HEK293T (cell line): ENCODE results near the gene NUBP2.
A peak's percentile ranks its signal among the peaks of the same experiment; 100 is the strongest.

Source experiments
- CTCF ChIA-PET: fragments of 350-600 bp; formaldehyde crosslinking; extraction: SDS; loops from one replicate; lab custom pipeline; 2021; ENCODE audit warnings: antibody characterized with exemption, inconsistent platforms; lab: Yijun Ruan, JAX
- POLR2A ChIA-PET: fragments of 350-600 bp; formaldehyde crosslinking; extraction: SDS; loops from one replicate; lab custom pipeline; 2020; ENCODE audit warnings: antibody characterized with exemption, inconsistent platforms; lab: Yijun Ruan, JAX
- DNase-seq: peaks from one replicate; pipeline ENCODE4 v3.0.0; 2012; ENCODE audit warnings: mixed read lengths; ENCODE audit errors: extremely low spot score
- ARNT ChIP-seq: fragments of 450-650 bp; IDR thresholded peaks from 2 replicates; pipeline ENCODE4 v1.6.1; 2017; ENCODE audit warnings: mild to moderate bottlenecking
- BHLHE40 ChIP-seq: fragments of 450-650 bp; IDR thresholded peaks from 2 replicates; pipeline ENCODE4 v1.6.1; 2016; ENCODE audit warnings: mild to moderate bottlenecking, moderate library complexity, borderline replicate concordance
- CTBP1 ChIP-seq: fragments of 450-650 bp; IDR thresholded peaks from 2 replicates; pipeline ENCODE4 v1.6.1; 2016; ENCODE audit warnings: borderline replicate concordance
- ELF4 ChIP-seq: fragments of 450-650 bp; IDR thresholded peaks from 2 replicates; pipeline ENCODE4 v1.6.1; 2017; ENCODE audit warnings: antibody characterized with exemption
- FOXA1 ChIP-seq: fragments of 450-650 bp; IDR thresholded peaks from 2 replicates; pipeline ENCODE4 v1.6.1; 2016; ENCODE audit warnings: mild to moderate bottlenecking
- FOXK2 ChIP-seq: fragments of 450-650 bp; IDR thresholded peaks from 2 replicates; pipeline ENCODE4 v1.6.1; 2016; ENCODE audit warnings: mild to moderate bottlenecking
- FOXM1 ChIP-seq: fragments of 450-650 bp; IDR thresholded peaks from 2 replicates; pipeline ENCODE4 v1.6.1; 2017; ENCODE audit warnings: mild to moderate bottlenecking, borderline replicate concordance
- HDGF ChIP-seq: fragments of 450-650 bp; IDR thresholded peaks from 2 replicates; pipeline ENCODE4 v1.6.1; 2017; ENCODE audit warnings: antibody characterized with exemption, borderline replicate concordance
- L3MBTL2 ChIP-seq: fragments of 450-650 bp; conservative IDR thresholded peaks from 2 replicates; pipeline ENCODE4 v1.6.1; 2016; ENCODE audit warnings: mild to moderate bottlenecking
- LEF1 ChIP-seq: fragments of 450-650 bp; IDR thresholded peaks from 2 replicates; pipeline ENCODE4 v1.6.1; 2017; ENCODE audit warnings: mild to moderate bottlenecking, borderline replicate concordance
- NFRKB ChIP-seq: fragments of 450-650 bp; IDR thresholded peaks from 2 replicates; pipeline ENCODE4 v1.6.1; 2016; ENCODE audit warnings: mild to moderate bottlenecking, moderate library complexity
- SP1 ChIP-seq: fragments of 450-650 bp; IDR thresholded peaks from 2 replicates; pipeline ENCODE4 v1.6.1; 2017
- SUZ12 ChIP-seq: fragments of 450-650 bp; IDR thresholded peaks from 2 replicates; pipeline ENCODE4 v1.6.1; 2016; ENCODE audit warnings: mild to moderate bottlenecking
- TARDBP ChIP-seq: fragments of 450-650 bp; IDR thresholded peaks from 2 replicates; pipeline ENCODE4 v1.6.1; 2016
- ZNF384 ChIP-seq: fragments of 450-650 bp; IDR thresholded peaks from 2 replicates; pipeline ENCODE4 v1.6.1; 2016
- TF ChIP-seq, protein P1 (sequence below): fragments of 450-650 bp; IDR thresholded peaks from 2 replicates; pipeline ENCODE4 v1.6.1; 2016

NUBP2 gene, protein sequence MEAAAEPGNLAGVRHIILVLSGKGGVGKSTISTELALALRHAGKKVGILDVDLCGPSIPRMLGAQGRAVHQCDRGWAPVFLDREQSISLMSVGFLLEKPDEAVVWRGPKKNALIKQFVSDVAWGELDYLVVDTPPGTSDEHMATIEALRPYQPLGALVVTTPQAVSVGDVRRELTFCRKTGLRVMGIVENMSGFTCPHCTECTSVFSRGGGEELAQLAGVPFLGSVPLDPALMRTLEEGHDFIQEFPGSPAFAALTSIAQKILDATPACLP

DNA sequence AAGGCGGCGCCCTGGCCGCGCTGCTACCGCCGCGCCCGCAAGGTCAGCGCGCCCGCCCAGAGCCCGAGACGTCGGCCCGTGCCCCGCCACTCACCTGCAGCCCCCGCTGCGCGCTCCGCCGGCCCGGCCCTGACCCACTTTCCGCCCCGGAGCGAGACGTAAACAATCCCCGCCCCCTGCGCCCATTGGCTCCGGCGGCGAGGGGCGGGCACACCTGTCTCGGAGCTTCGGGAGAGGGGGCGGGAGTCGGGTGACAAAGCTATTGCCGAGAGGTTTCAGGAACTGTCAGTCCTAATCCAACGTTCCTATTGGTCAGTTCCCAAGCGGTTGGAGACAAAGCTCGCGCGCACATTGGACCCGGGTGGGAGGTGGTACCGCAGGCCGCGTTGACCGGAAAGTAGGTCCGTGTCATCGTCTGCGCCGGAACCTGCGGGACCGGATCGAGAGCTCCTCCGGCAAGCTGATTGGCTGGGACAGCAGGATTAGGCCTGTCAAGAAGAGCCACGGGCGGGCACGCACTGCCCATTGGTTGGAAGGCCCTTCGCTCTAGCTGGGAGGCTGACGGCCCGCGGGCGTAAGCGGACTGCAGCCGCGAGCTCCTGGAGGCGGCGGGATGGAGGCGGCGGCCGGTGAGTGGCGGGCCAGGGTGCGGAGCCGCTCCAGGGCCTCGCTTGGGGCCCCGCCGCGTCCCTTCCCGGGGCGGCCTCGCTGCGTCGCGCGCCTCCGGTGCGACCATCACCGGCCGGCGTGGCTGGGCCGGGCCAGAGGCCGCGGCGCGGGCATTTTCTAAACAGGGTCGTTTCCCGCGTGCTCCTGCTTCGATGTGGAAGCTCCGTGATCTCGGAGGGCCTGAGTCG, at the start of gene NUBP2, which contains the start of gene SPSB3:
NUBP2 (plus strand) TSS at position 553 of the 857 bp plus-strand sequence; CDS start at position 614, 61 bp downstream.
SPSB3 (minus strand) TSS at position 164 of the 857 bp plus-strand sequence. CDS start 1,088 bp downstream, outside the sequence.
- DNase-seq: peak; percentile 94
- ChIA-PET POLR2A (interaction anchor here (0.6 to 3.3 kb wide), 26 partner anchors 10 to 362 kb away, joined by 3 to 71 read pairs (median 5); partner anchors contain the start of genes CRAMP1, EME2, FAHD1 and HAGH), CTCF (interaction anchor here (0.5 to 1.0 kb wide), 4 partner anchors 8 to 77 kb away, joined by 3 to 5 read pairs (median 4); partner anchors contain the start of genes EME2, MAPK8IP3 and MRPS34)
- TF ChIP-seq LEF1 (peak; percentile 80), SP1 (no peak), ARNT (0 out of 2 replicates have a peak, but pooled peaks have one; percentile 28)
- TF ChIP-seq, protein P1, sequence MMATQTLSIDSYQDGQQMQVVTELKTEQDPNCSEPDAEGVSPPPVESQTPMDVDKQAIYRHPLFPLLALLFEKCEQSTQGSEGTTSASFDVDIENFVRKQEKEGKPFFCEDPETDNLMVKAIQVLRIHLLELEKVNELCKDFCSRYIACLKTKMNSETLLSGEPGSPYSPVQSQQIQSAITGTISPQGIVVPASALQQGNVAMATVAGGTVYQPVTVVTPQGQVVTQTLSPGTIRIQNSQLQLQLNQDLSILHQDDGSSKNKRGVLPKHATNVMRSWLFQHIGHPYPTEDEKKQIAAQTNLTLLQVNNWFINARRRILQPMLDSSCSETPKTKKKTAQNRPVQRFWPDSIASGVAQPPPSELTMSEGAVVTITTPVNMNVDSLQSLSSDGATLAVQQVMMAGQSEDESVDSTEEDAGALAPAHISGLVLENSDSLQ: peak; percentile 100

DNA sequence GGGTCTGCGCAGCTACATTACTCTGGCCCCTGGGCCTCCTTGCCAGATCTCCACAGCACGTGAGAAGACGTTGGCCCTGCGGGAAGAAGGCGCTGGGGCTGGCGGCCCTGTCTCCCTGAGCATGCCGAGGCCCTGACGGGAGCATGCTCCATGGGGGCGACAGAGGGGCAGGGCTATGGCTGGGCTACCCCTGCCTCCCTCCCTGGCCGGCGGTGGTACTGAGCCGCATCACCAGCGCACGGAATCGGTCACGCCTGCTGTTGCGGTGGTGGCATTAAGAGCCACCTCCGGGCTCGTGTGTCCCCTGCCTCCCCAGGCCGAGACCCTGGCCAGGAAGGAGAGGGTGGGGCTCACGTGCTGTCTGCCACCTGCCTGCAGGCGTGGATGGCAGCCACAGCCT, 48.6 kb upstream of the NUBP2 start:
- TF ChIP-seq ELF4 (no peak), SP1 (no peak), CTBP1 (no peak), SUZ12 (no peak), FOXM1 (no peak), NFRKB (no peak), LEF1 (no peak), TARDBP (no peak), FOXA1 (no peak)
- TF ChIP-seq, protein P1: no peak
- ChIA-PET POLR2A (no interaction called here), CTCF (no interaction called here)
- DNase-seq: no peak

DNA sequence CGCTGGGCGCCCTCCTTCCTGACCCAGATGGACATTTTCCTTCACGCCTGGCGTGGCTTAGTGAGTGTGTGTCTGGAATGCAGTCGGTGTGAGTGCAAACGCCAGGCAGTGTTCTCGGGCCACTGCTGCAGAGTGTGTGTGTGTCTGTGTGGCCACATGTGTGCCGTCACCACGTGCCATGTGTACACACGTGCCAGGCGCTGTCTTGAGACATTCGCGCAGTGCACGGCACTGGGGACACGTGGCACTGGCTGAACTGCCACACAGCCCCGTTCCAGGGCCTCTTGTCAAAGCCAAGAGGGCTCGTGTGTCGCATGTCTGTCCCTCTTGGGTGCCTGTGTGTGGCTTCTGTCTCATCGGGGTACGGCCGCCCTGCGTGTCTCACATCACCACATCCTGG, 47.9 kb upstream of the NUBP2 start:
- no peak for DNase-seq
- POLR2A ChIA-PET: no interaction called here
- TF ChIP-seq SP1 (no peak), ZNF384 (no peak), NFRKB (no peak), L3MBTL2 (no peak), FOXK2 (no peak)
- CTCF ChIA-PET: interaction anchor here (0.6 kb wide), 1 partner anchor 11 kb away, joined by 3 read pairs; no protein-coding TSS in a partner anchor

DNA sequence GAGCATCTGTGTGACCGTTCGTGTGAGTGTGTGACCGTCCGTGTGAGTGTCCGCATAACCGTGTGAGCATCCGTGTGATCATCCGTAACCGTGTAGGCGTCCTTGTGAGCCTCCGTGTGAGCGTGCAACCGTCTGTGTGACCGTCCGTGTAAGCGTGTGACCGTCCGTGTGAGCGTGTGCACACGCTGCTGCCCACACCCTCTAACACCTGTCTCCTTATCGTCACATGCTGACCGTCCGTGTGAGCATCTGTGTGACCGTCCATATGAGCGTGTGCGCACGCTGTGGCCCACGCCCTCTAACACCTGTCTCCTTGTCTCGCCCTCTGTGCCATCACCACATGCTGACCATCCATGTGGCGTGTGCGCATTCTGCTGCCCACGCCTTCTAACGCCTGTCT, 42.5 kb upstream of the NUBP2 start:
- no peak for DNase-seq
- TF ChIP-seq HDGF (no peak), L3MBTL2 (no peak), FOXM1 (no peak), TARDBP (no peak), LEF1 (no peak), BHLHE40 (no peak), SP1 (no peak), FOXA1 (no peak), FOXK2 (no peak), SUZ12 (no peak), ELF4 (no peak)
- CTCF ChIA-PET: no interaction called here
- POLR2A ChIA-PET: no interaction called here

DNA sequence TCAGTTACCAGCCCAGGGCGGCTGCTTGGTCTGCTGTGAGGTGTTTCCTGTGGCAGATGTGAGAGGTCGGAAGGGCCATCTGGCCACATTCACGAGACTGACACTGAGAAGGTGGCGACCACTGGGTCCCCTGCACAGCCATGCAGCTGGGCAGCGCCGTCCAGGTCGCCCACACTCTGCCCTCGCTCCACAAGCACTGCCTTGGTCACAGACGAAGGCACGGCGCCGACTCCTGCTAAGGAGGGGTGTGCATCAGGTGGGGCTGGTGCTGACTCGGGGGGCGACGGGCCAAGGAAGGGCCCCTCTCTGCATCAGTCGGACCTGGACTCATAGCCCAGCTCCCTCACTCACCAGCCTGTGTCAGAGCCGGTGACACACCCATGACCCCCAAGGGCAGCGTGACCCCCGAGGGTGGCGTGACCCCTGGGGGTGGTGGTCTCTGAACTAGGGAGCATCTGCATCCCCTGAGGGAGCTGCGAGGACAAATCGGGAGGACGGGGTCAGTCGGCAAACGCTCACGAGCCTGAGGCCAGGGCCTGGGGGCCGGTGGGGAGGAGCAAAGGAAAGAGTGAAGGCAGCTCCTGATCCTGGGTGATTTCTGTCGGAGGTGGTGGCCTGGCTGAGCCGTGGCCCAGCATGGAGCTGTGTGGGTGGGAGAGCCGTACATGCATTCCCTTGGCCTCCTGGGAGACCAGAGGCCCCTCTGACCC, 41.8 kb upstream of the NUBP2 start:
- ChIA-PET POLR2A (no interaction called here), CTCF (no interaction called here)
- DNase-seq: no peak
- TF ChIP-seq L3MBTL2 (no peak), LEF1 (no peak), ELF4 (no peak), NFRKB (no peak), ARNT (no peak), BHLHE40 (no peak), SP1 (no peak), ZNF384 (no peak), FOXK2 (no peak), CTBP1 (no peak), SUZ12 (no peak), FOXA1 (no peak), HDGF (no peak)

DNA sequence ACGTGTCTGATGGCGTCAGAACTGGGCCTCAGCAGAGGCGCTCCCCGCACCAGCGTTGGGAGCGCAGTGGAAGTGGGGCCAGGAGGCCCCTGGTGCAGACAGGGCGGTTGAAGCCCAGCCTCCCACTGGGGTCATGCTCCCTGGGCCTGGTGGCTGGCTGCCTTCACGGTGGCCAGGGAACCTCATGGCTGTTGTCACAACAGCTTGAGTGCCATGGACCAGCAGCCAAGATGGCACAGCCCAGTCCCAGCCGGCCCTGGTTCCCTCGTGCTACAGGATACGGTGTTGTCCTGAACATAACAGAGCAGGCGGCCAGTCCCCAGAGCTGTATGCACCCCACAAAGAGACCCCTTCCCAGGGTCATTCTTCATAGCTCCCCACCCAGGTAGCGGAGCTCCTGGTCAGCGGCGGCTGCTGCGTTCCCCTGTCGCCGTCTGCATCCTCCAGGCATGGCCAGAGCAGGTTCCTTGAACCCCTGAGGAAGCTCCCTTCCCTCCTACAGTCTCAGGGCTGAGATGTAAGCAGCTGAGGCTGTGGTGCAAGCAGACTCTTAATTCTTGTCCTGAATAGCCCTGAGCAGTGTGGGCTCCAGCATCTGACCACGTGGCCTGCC, 41.1 kb upstream of the NUBP2 start:
- DNase-seq: no peak

More for the DNA sequence above, 41.1 kb upstream of the NUBP2 start:
- ChIA-PET CTCF (no interaction called here), POLR2A (no interaction called here)
- TF ChIP-seq LEF1 (no peak), TARDBP (no peak), ARNT (no peak), SP1 (no peak), FOXK2 (no peak), ZNF384 (no peak)
